ENCODE results near the gene NTN5.
"Not testable (repeated sequence)": the region's sequence is repeated elsewhere in the genome, so short reads cannot be mapped to it uniquely, and the experiment has no call there.

Gene NTN5

DNA sequence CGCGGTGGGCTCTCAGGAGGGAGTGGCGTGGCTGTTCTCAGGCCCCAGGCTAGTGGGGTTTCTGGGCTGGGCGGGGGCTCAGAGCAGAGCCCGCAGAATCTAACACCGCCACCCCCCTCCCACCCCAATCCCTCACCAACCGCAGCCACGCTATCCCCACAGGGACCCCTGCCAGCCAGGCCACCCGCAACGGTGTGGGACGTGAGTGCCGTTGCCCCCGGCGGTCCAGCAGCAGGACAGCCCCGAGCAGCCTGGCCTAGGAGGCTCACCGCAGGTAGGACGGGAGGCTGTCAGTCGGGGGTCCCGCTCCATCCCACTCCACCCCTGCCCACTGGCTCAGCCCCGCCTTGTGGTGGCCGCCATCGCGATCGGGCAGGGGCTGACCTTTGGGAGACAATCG is at the start of gene NTN5:
Gene NTN5, minus strand, starts transcription at position 24 of the 400 bp plus-strand sequence. CDS start 2,031 bp downstream, outside the sequence.
- DNase-seq (ENCODE audit: low read depth) = no peak

- DNase-seq (ENCODE audit: low read depth) = no peak
Observed at GRCh38 chr19:48722196-48722708, 49.4 kb upstream of the NTN5 start.

GRCh38 chr19:48720613-48721296 is 47.9 kb upstream of the NTN5 start:
- peak; percentile 79 for DNase-seq (ENCODE audit: low read depth)

- DNase-seq (ENCODE audit: low read depth) = no peak
Observed at GRCh38 chr19:48720251-48720612, 47.4 kb upstream of the NTN5 start.

DNA sequence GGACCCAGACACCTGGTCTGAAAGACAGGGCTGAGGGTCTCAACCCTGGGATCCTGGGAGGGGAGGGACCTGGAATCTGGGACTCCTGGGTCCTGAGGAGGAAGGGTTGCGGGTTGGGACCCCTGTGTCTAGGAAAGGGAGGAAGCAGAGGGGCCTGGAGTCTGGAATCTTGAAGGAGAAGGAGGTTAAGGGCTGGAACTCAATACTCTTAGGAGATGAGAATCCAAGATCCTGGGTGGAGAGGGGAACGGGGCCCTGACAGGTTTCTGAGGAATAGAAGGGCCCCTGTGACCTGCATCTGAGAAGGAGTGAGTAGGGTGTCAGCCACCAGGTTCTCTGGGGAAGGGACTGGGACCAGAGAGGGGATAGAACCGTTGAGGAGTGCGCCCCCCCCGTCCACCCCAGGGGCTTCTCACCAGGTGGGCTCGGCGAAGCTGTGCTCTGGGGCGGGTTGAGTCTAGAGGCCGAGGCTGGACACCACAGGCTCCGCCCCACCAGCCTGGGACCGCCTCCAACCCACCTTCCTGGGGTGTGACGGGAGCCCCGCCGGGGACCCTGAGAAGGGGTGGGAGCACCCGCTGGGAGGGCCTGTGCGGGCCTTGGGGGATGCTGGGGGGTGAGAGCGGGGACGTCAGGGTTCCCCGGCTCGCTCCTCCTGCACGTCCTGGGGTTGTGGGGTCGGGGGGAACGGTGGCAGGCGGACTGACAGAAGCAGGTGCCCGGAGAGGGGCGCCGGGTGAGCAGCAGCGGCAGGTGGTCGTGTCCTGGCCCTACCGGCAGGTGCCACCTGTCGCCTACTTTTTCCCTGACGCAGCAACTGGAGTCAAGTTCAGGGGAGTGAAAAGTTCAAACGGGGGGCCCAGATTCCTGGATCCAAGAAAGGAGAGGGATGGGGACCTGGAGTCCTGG is 46.7 kb upstream of the NTN5 start, which contains the start of gene MAMSTR:
Gene MAMSTR, minus strand, starts transcription at position 463 of the 909 bp plus-strand sequence. CDS start 694 bp downstream, outside the sequence.
- no peak for DNase-seq (ENCODE audit: low read depth)

- DNase-seq (ENCODE audit: low read depth) = no peak
Observed at GRCh38 chr19:48718711-48719231, 46.0 kb upstream of the NTN5 start.

GRCh38 chr19:48718106-48718505 is 45.3 kb upstream of the NTN5 start:
- DNase-seq (ENCODE audit: low read depth) = not testable (repeated sequence)

GRCh38 chr19:48716562-48717291 is 43.9 kb upstream of the NTN5 start:
- DNase-seq (ENCODE audit: low read depth) = no peak

- DNase-seq (ENCODE audit: low read depth) = no peak
Observed at GRCh38 chr19:48715681-48716171, 42.9 kb upstream of the NTN5 start.

- DNase-seq (ENCODE audit: low read depth) = no peak
Observed at GRCh38 chr19:48714759-48715675, 42.2 kb upstream of the NTN5 start.

GRCh38 chr19:48713864-48714755 is 41.3 kb upstream of the NTN5 start:
- DNase-seq (ENCODE audit: low read depth) = peak; percentile 94

GRCh38 chr19:48713041-48713863 is 40.4 kb upstream of the NTN5 start:
- no peak for DNase-seq (ENCODE audit: low read depth)

DNA sequence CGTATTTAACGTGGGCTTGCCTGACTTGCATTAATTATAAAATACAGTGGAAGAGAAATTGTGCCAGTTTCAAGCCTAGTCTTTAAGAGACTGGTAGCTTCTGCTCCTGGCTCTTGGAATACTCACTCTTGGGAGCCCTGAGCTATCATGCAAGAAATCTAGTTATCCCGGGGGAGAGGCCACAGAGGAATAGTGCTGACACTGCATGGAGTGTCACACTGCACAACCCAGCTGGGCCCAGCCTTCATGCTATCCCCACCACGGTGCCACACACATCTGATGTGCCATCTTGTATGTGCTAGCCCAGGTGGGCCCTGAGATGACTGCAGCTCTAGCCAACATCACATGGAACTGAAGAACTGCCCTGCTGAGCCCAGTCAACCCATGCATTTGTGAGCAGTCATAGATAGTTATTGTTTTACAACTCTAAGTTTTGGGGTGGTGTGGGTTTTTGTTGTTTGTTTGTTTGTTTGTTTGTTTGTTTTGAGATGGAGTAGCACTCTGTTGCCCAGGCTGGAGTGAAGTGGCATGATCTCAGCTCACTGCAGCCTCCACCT is 38.4 kb upstream of the NTN5 start:
- DNase-seq (ENCODE audit: low read depth) = no peak

GRCh38 chr19:48708471-48708870 is 35.7 kb upstream of the NTN5 start:
- no peak for DNase-seq (ENCODE audit: low read depth)

GRCh38 chr19:48705431-48705830 is 32.6 kb upstream of the NTN5 start:
- no peak for DNase-seq (ENCODE audit: low read depth)

DNA sequence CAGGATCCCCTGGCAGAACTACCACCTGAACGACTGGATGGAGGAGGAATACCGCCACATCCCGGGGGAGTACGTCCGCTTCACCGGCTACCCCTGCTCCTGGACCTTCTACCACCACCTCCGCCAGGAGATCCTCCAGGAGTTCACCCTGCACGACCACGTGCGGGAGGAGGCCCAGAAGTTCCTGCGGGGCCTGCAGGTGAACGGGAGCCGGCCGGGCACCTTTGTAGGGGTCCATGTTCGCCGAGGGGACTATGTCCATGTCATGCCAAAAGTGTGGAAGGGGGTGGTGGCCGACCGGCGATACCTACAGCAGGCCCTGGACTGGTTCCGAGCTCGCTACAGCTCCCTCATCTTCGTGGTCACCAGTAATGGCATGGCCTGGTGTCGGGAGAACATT is 30.5 kb upstream of the NTN5 start:
- DNase-seq (ENCODE audit: low read depth) = no peak

DNA sequence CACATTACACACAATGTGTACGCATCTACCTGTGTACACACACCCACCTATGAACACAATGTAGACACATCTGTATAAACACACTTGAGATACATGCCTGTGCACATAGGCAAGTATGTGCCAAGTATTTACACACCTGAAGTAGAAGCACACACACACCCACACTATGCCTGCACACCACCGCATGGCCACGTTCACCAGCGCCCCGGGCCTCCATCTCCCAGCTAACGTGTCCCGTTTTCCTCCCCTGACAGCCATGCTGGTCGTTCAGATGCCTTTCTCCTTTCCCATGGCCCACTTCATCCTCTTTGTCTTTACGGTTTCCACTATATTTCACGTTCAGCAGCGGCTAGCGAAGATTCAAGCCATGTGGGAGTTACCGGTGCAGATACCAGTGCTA is 29.9 kb upstream of the NTN5 start:
- no peak for DNase-seq (ENCODE audit: low read depth)

GRCh38 chr19:48698046-48698445 is 25.2 kb upstream of the NTN5 start:
- no peak for DNase-seq (ENCODE audit: low read depth)

Measured in activated T-helper 1 cell treated with Interleukin-2 at 50 U/mL for 16 hours (primary cell).